ENCODE measurements around the gene KLHDC4.
"Not testable (repeated sequence)": the region's sequence is repeated elsewhere in the genome, so short reads cannot be mapped to it uniquely, and the experiment has no call there.

The KLHDC4 gene

GRCh38 chr16:87788730-87789436, 23.1 kb upstream of the KLHDC4 start:
- not testable (repeated sequence) for DNase-seq (ENCODE audit: low read depth in 2 of 2)

GRCh38 chr16:87787451-87788091, 21.8 kb upstream of the KLHDC4 start:
- DNase-seq (ENCODE audit: low read depth in 2 of 2): not testable (repeated sequence)

DNA sequence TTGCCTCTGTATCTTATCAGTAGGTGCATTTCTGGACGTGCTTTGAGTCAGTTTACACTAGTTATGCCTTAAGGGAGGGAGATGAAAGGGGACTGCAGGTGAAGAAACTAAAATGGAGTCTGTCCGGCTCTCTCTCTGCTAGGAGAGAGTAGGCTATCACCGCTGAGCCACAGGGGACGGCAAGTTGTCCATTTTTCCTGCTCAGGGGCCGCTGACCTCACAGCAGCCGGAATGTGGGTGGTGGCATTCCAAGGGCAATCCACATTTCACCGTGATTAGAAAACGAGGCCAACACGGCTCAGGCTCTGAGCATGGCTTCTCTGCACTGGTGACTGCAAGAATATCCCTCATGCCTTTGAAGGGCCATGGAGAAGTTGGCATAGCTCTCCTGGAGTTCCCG, 19.0 kb upstream of the KLHDC4 start:
- no peak for DNase-seq (ENCODE audit: low read depth in 2 of 2)

DNA sequence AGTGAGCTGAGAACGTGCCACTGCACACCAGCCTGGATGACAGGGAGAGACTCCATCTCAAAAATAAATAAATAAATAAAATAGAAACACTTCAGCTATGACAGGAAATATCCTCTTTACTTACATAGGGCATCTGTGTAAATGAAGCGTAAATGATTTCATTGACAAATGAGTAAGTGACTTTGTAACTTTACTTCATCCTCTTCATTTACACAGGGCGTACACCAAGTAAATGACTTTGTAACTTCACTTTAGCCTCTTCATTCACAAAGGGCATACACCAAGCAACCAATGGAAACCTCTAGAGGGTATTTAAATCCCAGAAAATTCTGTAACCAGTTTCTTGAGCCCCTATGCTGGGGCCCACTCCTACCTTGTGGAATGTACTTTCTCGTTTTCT, 16.2 kb upstream of the KLHDC4 start:
- DNase-seq (ENCODE audit: low read depth in 2 of 2): no peak

DNA sequence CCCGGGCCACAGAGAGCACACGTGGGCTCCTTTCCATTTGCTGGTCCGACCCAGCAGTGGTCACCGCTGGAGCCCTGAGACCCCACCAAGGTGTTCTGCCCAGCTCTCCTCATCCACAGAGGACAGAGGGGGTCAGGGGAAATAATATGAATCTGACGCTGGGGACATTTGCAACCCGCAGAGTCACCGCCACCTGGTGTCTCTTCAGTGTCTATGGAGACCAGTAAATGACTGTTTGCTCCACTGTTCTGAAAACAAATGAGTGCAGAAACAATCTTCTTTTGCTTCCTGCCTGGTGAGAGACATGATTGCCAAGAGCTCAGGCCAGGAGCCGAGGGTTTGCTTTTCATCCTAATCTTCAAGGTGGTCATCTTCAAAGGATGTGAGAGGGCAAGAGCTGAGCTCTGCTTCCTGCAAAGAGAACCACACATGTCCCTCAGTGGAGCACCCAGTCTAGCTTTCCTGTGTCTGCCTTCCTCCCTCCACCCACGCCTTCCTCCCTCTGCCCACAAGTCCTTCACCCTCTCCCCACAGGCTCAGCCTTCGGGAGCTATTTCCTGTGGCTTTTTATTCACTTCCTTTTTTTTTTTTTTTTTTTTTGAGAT, 14.7 kb upstream of the KLHDC4 start:
- peak; percentile 33 to 65 for DNase-seq (ENCODE audit: low read depth in 2 of 2)

GRCh38 chr16:87778830-87779579, 13.2 kb upstream of the KLHDC4 start:
- DNase-seq (ENCODE audit: low read depth in 2 of 2): peak; percentile 92 to 96

DNA sequence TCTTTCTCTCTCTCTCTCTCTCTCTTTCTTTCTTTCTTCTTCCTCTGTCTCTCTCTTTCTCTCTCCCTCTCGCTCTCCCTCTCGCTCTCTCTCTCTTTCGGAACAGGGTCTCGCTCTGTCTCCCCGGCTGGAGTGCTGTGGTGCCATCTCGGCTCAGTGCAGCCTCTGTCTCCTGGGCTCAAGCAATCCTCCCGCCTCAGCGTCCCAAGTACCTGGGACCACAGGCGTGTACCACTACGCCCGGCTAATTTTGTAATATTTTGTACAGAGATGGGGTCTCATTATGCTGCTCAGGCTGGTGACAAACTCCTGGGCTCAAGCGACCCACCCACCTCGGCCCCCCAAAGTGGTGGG, 12.7 kb upstream of the KLHDC4 start:
- no peak for DNase-seq (ENCODE audit: low read depth in 2 of 2)

- not testable (repeated sequence) for DNase-seq (ENCODE audit: low read depth in 2 of 2)
Measured at GRCh38 chr16:87773836-87774235, 8.1 kb upstream of the KLHDC4 start.

DNA sequence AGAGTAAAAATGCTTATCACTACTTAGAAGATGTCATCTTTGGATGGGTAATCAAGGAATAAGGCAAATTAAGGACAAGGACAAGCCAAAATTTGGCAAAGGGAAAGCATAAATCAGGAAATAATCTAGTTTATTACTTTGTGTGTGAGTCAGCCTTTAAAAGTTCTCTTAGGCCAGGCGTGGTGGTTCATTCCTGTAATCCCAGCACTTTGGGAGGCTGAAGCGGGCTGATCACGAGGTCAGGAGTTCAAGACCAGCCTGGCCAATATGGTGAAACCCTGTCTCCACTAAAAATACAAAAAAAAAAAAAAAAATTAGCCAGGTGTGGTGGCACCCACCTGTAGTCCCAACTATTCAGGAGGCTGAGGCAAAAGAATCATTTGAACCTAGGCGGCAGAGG, 1.7 kb upstream of the KLHDC4 start:
- DNase-seq (ENCODE audit: low read depth in 2 of 2): not testable (repeated sequence)

- DNase-seq (ENCODE audit: low read depth in 2 of 2): no peak
Measured at GRCh38 chr16:87766485-87766797, 655 bp upstream of the KLHDC4 start.

GRCh38 chr16:87765473-87765775, 362 bp downstream of the KLHDC4 start:
- peak in 1 of 2 donors; percentile 15 for DNase-seq (ENCODE audit: low read depth in 2 of 2)

- DNase-seq (ENCODE audit: low read depth in 2 of 2): no peak
Measured at GRCh38 chr16:87764600-87765472, 950 bp downstream of the KLHDC4 start.

GRCh38 chr16:87762620-87763019, 3.2 kb downstream of the KLHDC4 start:
- no peak for DNase-seq (ENCODE audit: low read depth in 2 of 2)

DNA sequence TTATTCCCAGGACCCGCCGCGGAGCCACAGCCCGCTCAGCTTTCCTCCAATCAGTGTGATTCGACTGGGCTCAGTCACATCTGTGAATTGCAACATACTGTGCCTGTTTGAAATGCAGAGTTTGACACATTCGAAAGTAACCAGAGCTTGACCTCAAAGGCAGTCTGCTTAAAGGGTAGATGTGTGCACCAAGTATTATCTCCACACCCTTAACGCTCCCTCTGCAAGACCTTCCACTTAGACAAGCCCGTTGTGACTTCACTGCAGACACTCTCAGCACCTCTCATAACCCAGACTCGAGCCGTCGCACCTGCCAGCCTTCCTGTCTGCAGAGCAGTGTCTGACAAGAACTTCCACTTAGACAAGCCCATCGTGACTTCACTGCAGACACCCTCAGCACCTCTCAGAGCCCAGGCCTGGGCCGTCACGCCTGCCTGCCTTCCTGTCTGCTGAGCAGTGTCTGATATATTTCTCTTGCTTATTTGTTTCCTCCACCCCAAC, 3.7 kb downstream of the KLHDC4 start:
- DNase-seq (ENCODE audit: low read depth in 2 of 2): no peak

GRCh38 chr16:87761060-87761459, 4.7 kb downstream of the KLHDC4 start:
- DNase-seq (ENCODE audit: low read depth in 2 of 2): no peak

DNA sequence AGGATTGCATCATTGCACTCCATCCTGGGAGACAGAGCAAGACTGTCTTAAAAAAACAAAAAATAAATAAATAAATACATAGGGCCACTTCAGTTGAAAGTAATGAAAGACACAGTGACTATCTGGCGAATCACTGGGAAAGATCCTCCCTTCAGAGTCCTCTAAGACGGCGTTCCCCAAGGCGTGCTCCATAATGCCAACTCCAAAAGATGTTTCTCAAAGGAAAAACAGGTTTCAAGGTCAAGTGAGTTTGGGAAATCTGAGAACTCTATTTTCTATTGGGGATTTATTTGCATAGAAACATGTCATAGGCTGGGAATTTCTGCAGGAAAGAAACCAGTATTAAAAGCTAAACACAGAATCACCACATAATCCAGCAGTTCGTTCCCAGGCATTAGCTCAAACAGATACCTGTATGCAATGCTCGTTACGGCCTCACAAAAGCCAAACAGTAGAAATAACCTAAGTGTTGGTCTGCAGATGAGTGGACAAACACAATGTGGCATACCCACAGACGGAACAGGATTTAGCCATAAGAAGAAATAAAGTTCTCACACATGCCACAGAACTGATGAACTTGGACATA, 7.9 kb downstream of the KLHDC4 start:
- DNase-seq (ENCODE audit: low read depth in 2 of 2): no peak

- DNase-seq (ENCODE audit: low read depth in 2 of 2): no peak
Measured at GRCh38 chr16:87754535-87754934, 11.3 kb downstream of the KLHDC4 start.

GRCh38 chr16:87747626-87748414, 18.0 kb downstream of the KLHDC4 start:
- DNase-seq (ENCODE audit: low read depth in 2 of 2): no peak

GRCh38 chr16:87746178-87746577, 19.6 kb downstream of the KLHDC4 start:
- no peak for DNase-seq (ENCODE audit: low read depth in 2 of 2)

DNA sequence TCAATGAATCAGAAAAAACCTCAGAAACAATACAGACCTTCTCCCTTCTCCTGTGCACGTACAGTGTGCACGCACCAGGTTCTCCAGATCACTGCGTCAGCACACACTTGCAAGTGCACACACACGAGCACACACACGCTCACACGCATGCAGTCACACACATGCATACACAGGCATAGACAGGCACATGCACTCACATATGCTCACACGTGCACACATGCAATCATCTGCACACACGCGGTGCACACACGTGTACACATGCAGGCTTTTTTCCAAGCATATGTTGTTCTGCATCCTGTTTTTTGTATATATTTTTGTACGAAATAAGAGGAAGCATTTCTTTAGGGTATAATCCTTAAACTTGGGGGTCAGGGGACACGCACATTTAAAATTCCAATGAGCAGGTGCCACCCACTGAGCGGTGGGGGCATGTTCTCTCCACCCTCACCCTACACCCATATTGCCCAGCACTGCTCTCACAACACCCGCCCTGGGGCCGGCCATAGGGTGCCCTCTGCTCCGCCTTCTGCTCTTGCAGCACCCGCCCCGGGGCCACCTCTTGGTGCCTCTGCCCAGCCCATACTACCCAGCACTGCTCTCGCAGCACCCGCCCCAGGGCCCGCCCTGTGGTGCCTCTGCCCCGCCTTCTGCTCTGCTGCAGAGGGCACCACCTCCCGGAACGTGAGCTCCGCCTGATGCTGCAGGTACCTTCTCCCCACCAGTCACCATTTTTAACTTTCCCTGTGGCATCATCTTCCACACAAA, 20.9 kb downstream of the KLHDC4 start:
- no peak for DNase-seq (ENCODE audit: low read depth in 2 of 2)

Data from stimulated activated CD4-positive, alpha-beta T cell treated with anti-CD3 and anti-CD28 coated beads, Interleukin-4, amount 100 ng/mL, for 48 hours (primary cell).